ENCODE measurements around the gene ARHGAP31. TPM values are rescaled to one million over a fixed set of nuclear protein-coding genes. Genes with fewer than 3 reads are reported as not detected.

ARHGAP31 gene
- polyA plus RNA-seq, 1 donor from 2014 or later: 9.0 TPM

DNA sequence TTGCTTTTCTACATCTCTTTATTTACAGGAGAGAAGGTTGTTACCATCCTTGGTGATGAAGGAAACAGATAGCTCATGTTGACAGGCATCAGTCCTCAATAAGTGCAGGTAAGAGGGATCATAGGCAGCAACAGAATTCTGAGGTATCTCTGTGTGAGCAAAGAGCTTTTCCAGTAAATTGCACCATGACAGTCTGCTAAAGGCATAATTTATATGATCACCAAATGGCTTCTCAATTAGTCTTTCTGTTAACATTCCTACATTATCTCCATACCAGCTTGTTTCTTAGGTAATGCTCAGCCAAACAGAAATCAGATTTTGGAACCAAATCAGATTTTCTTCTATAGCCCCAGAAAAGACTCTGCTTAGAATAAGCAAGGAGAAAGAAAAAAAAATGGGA, 3.6 kb upstream of the ARHGAP31 start:
- H3K4me3 Mint-ChIP-seq: no peak overlapping the region
- H3K9me3 Mint-ChIP-seq: peaks cover 1 to 13% (median 12%) of the 10 kb centered on the region in 3 donors
- peak overlapping the region in 1 of 3 donors; percentile 50 for H3K27ac Mint-ChIP-seq
- peaks cover 2% of the 10 kb centered on the region for H3K36me3 Mint-ChIP-seq
- H3K27me3 Mint-ChIP-seq: no peaks in the 10 kb centered on the region
- H3K4me1 Mint-ChIP-seq: peaks cover 21 to 26% (median 24%) of the 10 kb centered on the region in 3 donors

DNA sequence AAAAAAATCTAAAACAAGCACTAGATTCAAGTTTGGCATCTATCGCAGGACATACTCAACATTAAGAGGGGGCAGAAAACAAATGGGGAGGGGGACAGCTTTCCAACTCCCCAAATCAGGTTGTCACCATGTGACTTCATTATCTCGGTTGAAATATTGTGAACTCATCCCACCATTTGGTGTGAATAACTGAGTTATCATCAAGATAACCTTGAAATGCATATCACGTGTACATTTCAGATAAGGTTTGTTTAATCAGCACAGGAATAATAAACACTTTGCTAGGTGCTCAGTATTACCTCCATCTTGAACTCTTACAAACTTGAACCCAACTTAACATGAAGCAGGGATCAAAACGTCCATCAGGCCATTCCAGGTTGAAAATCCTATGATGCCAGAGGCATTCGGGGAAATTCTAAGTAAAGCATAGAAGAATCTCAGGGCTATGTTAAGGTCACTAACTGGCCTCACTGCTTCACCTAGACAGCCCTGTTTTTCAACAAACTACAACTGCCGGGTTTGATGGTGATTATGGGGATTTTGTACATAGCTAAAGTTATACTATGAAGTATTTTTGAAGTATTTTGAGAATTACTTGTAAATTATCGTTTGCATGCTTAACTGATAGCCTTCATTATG, 3.0 kb upstream of the ARHGAP31 start:
- peak overlapping the region in 1 of 4 donors; percentile 17 for H3K4me3 Mint-ChIP-seq

DNA sequence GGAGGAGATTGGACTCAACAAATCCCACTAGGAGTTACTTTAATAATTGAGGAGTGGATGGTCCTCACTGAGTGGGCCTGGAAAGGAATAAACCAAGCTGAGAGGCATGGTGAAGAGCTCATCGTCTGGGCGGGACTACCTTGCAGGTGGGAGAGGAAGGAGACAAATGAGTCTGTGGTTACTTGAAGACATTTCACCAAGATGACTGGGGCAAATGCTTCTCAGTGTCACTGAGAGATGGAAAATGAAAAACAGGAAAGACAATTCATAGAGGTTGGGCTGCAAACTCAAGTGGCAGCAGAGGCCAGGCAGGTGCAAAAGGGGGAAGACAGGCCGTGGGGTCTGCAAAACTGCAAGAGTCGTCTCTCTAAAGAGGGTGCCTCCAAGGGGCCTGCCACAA, 1.5 kb upstream of the ARHGAP31 start:
- no peaks in the 10 kb centered on the region for H3K27me3 Mint-ChIP-seq
- peaks cover 0 to 6% (median 5%) of the 10 kb centered on the region in 3 donors for H3K9me3 Mint-ChIP-seq
- H3K4me3 Mint-ChIP-seq: peak overlapping the region; percentile 64 to 98 (median 98)
- H3K4me1 Mint-ChIP-seq: peaks cover 39 to 46% (median 40%) of the 10 kb centered on the region in 3 donors
- H3K27ac Mint-ChIP-seq: peak overlapping the region; percentile 86 to 99 (median 98)
- peaks cover 2% of the 10 kb centered on the region for H3K36me3 Mint-ChIP-seq

More for the DNA sequence above, 3.0 kb upstream of the ARHGAP31 start:
- H3K36me3 Mint-ChIP-seq: peaks cover 2% of the 10 kb centered on the region
- no peaks in the 10 kb centered on the region for H3K27me3 Mint-ChIP-seq
- peaks cover 26 to 31% (median 29%) of the 10 kb centered on the region in 3 donors for H3K4me1 Mint-ChIP-seq
- peak overlapping the region in 1 of 3 donors; percentile 50 for H3K27ac Mint-ChIP-seq
- H3K9me3 Mint-ChIP-seq: peaks cover 1 to 13% (median 12%) of the 10 kb centered on the region in 3 donors

DNA sequence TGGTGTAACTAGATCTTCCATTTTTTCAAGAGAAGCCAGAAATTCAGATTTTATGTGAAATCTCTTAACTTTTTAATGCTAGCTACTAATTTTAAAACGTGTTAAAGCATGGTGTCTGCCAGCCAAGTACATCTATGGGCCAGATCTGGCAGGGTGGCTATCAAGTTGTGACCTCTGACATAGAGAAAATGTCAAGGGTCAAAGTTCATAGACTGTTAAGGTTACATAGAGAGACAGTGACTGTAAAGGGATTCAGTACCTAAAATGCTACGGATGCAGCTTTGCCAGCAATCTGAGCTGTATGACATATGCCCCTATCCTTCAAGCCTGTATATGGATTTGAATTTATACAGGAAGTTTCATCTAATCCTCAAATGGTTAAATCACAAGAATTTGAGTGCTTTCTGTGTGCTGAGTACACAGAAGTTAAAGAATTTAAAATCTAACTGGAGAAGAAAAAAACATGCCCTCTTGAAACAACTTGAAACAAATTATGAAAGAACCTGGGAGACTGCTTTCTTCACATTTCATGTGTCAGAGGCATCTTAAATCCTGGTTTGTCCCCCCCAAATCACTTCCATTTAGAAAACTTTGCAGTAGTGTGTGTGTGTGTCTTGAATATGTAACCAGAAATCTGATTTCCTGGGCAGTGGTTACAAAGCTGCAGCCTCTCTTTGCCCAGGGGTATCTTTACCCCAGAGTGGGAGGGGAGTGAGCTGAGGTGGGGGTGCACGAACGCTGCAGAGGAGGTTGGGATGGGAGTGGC, 895 bp upstream of the ARHGAP31 start:
- no peaks in the 10 kb centered on the region for H3K27me3 Mint-ChIP-seq
- H3K36me3 Mint-ChIP-seq: no peaks in the 10 kb centered on the region
- H3K27ac Mint-ChIP-seq: peak overlapping the region; percentile 98 to 99 (median 98)
- H3K9me3 Mint-ChIP-seq: peaks cover 0 to 2% (median 0%) of the 10 kb centered on the region in 3 donors
- peak overlapping the region; percentile 90 to 98 (median 98) for H3K4me3 Mint-ChIP-seq
- peaks cover 43 to 52% (median 44%) of the 10 kb centered on the region in 3 donors for H3K4me1 Mint-ChIP-seq

DNA sequence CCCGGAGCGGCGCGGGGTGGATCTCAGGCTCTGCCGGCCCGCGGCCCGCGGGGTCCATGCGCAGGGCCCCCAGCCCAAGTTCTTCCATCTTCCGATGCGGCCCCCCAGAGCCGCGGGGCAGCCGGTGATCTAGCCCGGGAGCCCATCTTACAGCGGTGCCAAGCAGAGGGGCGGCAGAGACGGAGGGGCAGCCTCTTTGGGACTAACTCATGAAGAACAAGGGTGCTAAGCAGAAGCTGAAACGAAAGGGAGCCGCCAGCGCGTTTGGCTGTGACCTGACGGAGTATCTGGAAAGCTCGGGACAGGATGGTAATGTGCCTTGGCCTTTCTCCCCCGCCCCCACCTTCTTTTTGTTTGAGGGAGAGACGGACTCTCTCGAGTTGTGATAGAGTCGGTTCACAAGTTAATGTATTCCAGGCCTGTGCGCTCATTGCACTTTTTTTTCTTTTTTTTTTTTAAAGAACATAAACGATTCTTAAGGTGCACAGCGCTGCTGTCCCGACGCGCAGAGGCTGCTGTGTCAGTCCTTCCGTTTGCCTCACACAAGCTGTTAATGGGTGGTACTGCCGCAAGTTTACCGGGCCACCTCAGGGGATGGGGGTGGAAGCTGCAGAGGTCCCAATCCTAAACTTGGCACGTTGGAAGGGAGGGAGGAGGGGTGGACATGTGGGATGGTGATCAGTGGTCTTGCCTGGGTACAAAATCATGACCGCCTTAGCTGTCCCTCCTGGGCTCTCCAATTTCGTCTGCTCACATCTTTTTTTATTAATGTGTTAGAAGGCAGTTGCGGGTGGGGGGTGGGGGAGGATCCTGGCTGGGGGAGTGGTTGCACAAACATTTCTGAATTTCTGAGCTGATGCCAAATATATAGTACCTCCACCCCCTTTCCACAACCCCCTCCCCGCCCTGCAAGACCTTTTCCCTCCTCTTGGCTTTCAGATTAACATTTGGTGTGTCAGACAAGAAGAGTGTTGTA, 801 bp downstream of the ARHGAP31 start:
- Mint-ChIP-seq H3K27me3 (no peaks in the 10 kb centered on the region), H3K36me3 (peaks cover 3% of the 10 kb centered on the region), H3K4me1 (peaks cover 44 to 52% (median 51%) of the 10 kb centered on the region in 3 donors), H3K27ac (peak overlapping the region; percentile 98 to 99 (median 98)), H3K4me3 (peak overlapping the region; percentile 90 to 98 (median 98)), H3K9me3 (no peaks in the 10 kb centered on the region)

DNA sequence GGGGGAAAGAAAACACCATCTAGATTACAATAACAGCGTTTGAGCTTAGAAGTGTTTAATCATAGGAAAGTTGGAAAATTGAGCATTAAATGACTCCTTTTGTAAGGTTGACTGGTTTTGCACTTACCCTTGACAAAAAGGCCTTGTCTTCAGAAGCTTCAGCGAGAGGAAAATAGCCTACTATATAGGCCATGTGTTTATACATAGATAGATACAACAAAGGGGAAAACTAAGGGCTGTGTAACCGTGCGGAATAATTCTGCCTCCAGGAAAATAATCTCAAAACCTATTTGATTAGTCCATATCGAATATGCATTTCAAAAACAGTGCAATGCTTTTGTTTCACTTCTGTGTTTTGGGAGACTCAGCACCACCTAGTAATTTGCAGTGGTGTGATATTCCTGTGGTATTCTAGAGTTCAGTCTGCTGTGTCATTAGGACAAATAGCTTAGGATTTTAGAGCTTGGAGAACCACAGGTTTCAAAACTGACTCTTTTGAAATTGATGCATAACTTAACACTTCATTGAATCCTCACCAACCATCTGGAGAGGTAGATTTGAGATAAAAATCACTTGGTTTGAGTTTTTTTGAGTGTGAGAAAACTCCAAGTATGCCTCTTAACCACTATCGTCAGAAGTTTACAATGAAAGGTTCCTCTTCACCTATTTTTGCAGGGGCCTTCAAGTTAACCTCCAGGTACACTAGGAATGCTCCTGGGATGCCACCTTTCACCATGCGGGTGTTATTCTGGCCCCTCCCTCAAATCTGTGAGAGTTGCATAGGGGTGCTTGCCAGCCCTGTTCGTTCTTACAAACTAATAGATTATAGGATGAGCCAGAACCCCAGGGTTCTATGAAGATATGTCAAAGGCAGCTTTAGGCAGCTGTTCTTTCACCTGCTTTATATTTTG, 1.9 kb downstream of the ARHGAP31 start:
- peak overlapping the region; percentile 90 to 98 (median 98) for H3K4me3 Mint-ChIP-seq
- peaks cover 46 to 56% (median 54%) of the 10 kb centered on the region in 3 donors for H3K4me1 Mint-ChIP-seq
- no peaks in the 10 kb centered on the region for H3K9me3 Mint-ChIP-seq
- H3K36me3 Mint-ChIP-seq: peaks cover 3% of the 10 kb centered on the region
- H3K27me3 Mint-ChIP-seq: no peaks in the 10 kb centered on the region
- H3K27ac Mint-ChIP-seq: peak overlapping the region; percentile 85 to 99 (median 98)

DNA sequence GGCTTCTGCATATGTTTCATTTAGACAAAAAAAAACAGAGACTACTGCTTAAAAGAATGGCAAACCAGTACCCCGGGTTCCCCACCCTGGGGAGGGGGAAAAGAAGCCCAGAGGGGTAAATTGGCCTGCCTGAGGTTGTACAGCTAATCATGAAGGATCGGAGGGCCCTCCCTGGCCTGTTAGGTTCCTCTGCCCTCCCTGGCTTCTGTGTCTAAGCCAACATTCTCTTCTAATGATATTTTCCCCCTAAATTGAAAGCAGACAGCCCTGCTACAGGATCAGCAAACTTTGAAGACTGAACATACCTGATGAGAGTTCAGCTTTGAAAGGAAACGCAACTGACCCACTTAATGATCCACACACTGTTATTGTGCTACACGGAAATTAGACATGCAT, 2.5 kb downstream of the ARHGAP31 start:
- peaks cover 3% of the 10 kb centered on the region for H3K36me3 Mint-ChIP-seq
- peak overlapping the region; percentile 77 to 99 (median 98) for H3K27ac Mint-ChIP-seq
- H3K4me3 Mint-ChIP-seq: peak overlapping the region; percentile 46 to 98 (median 76)
- peaks cover 52 to 62% (median 61%) of the 10 kb centered on the region in 3 donors for H3K4me1 Mint-ChIP-seq
- H3K27me3 Mint-ChIP-seq: no peaks in the 10 kb centered on the region
- no peaks in the 10 kb centered on the region for H3K9me3 Mint-ChIP-seq

DNA sequence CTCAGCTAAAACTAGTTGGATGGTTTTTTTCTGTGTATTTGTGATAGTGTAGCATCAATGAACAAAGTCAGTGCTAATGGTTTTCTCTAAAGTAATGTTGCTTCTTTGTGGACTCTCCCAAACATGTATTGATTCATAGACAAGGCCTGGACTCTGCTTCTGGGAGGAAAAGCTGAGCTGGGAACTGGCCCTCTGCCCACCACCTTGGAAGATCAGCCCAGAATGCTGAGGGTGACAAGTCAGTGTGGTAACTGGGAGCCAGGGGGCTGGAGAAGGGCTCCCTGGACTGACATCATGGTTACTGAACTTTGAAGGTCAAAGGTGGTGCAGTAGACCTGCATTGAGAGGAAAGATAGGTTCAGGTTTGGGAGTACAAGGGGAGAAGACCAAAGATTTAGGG, 3.0 kb downstream of the ARHGAP31 start:
- H3K4me1 Mint-ChIP-seq: peaks cover 56 to 67% (median 65%) of the 10 kb centered on the region in 3 donors
- no peaks in the 10 kb centered on the region for H3K27me3 Mint-ChIP-seq
- peak overlapping the region in 3 of 4 donors; percentile 56 to 98 (median 97) for H3K4me3 Mint-ChIP-seq
- peaks cover 3% of the 10 kb centered on the region for H3K36me3 Mint-ChIP-seq
- peak overlapping the region in 2 of 3 donors; percentile 41 to 77 for H3K27ac Mint-ChIP-seq
- no peaks in the 10 kb centered on the region for H3K9me3 Mint-ChIP-seq

DNA sequence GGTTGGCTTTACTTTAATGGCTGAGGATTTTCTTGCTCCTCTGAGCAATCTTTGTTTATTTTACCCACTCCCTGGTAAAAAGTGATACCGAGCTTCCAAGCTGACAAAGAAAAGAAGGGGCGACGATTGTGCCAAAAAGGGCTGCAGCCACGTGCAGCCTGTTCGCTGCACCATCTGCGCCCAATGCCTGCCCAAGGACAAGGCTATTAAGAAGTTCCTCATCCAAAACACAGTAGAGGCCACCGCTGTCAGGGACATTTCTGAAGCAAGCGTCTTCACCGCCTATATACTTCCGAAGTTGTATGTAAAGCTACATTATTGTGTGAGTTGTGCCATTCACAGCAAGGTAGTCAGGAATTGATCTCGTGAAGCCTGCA, 4.4 kb downstream of the ARHGAP31 start:
- peaks cover 58 to 68% (median 66%) of the 10 kb centered on the region in 3 donors for H3K4me1 Mint-ChIP-seq

DNA sequence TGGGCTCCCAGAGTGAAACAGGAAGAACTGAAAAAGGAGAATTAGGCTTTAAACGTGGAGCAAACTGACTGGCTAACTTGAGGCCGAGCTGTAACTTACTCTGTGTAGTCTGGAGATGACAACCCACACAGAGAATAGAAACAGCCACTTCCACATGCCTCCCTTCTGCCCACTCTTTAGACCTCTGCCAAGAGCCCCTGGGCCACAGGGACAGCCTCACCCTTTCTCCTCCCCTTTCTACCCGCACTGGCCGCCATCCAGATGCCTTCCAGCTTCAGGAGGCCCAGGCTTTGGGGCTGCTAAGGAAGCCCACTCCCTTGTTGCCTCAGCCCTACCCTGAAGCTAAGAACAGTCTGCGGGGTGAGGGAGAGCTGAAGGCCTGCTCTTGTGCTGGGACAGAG, 6.8 kb downstream of the ARHGAP31 start:
- Mint-ChIP-seq H3K36me3 (peaks cover 7% of the 10 kb centered on the region), H3K27me3 (no peaks in the 10 kb centered on the region), H3K27ac (peak overlapping the region; percentile 36 to 83 (median 47)), H3K4me3 (peak overlapping the region in 2 of 4 donors; percentile 58 to 59), H3K4me1 (peaks cover 60 to 71% (median 64%) of the 10 kb centered on the region in 3 donors), H3K9me3 (no peaks in the 10 kb centered on the region)

More for the DNA sequence above, 4.4 kb downstream of the ARHGAP31 start:
- H3K9me3 Mint-ChIP-seq: no peaks in the 10 kb centered on the region
- peaks cover 3% of the 10 kb centered on the region for H3K36me3 Mint-ChIP-seq
- H3K27me3 Mint-ChIP-seq: no peaks in the 10 kb centered on the region
- H3K27ac Mint-ChIP-seq: peak overlapping the region in 1 of 3 donors; percentile 41
- H3K4me3 Mint-ChIP-seq: peak overlapping the region in 2 of 4 donors; percentile 71 to 97

DNA sequence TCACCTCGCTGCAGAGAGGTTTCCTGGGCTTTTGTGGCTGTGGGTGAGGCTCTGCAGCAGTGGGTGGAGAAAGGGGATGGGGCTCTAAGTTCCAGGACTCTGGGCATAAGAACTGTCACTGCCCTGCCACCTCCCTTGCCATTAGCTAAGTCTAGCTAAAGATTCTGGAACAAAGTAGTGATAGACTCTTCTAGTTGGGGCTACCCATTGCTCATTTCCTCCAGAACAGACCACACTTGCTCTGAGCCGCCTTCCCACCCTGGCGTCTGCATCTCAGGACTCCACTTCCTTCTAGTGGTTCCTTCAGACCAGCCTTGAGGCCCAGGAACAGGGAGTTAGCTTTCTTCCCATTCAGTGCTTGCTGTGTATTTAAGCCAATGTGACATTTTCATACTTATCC, 7.5 kb downstream of the ARHGAP31 start:
- no peaks in the 10 kb centered on the region for H3K27me3 Mint-ChIP-seq
- H3K36me3 Mint-ChIP-seq: peaks cover 7% of the 10 kb centered on the region
- H3K4me1 Mint-ChIP-seq: peaks cover 54 to 64% (median 61%) of the 10 kb centered on the region in 3 donors
- H3K27ac Mint-ChIP-seq: peak overlapping the region; percentile 5 to 88 (median 12)
- no peaks in the 10 kb centered on the region for H3K9me3 Mint-ChIP-seq
- H3K4me3 Mint-ChIP-seq: peak overlapping the region in 3 of 4 donors; percentile 11 to 85 (median 45)

DNA sequence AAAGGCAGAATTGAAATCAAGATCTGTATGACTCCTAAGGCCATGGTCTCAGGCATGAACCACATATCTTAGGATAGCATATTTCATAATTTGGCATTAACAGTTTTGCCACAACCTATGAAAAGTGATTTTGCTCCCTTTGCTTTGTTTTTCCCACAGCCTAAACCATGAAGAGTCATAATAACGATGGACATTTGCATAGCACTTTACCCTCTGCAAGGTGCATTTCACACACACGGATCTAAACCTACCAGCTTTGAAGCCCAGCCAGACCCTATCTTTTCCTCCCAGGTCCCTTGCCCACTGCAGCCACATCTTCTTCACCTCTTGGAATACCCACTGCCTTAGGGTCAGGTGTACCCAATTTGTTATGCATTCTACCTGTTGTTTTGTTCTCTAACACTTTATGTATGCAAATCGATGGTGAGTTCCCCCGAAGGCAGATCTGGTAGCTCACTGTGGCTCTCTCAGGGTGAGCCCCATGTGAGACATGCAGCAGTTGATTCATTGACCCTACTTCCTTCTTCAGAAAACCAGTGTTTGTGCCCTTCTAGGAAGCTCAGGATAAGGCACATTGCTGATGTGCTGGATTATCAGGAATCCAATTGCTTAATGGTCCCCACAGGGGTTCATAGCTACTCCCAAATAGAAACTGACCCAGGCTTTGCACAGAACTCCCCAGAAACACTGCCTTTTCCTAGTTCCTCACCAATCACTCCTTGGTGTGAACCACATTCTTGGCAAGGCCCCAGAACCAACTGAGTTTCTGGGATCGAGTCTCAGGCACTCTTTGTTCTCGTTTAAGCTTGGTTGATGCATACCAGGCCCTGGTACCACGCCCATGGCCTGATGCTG, 8.7 kb downstream of the ARHGAP31 start:
- Mint-ChIP-seq H3K4me1 (peaks cover 44 to 52% (median 51%) of the 10 kb centered on the region in 3 donors), H3K4me3 (peak overlapping the region; percentile 2 to 85 (median 45)), H3K27ac (peak overlapping the region; percentile 5 to 88 (median 12)), H3K27me3 (no peaks in the 10 kb centered on the region), H3K36me3 (peaks cover 7% of the 10 kb centered on the region), H3K9me3 (no peaks in the 10 kb centered on the region)

All from IgD-negative memory B cell (primary cell).